Pulmonary artery endothelial cell (primary cell): ENCODE results near the gene CITED2. TPM values are rescaled to one million over a fixed set of nuclear protein-coding genes. Genes with fewer than 3 reads are reported as not detected.
A peak's percentile ranks its signal among the peaks of the same experiment; 100 is the strongest.

ENCODE experiments used
- DNase-seq: peaks from one replicate; pipeline ENCODE4 v3.0.0-alpha.2; 2011; ENCODE audit warnings: low read depth, low spot score
- total RNA-seq: library from RNA; depleted of rRNA; stranded (reverse); fragments of >200 nt; gene quantifications from 2 replicates; pipeline ENCODE4 v1.2.3, GENCODE V29; 2014

The CITED2 gene
- total RNA-seq, 1 donor from 2014 or later, result 52.2 TPM

GRCh38 chr6:139386404-139386803 is 12.0 kb upstream of the CITED2 start:
- no peak for DNase-seq

- no peak for DNase-seq
Measured at GRCh38 chr6:139381216-139381865, 6.9 kb upstream of the CITED2 start.

GRCh38 chr6:139380611-139381010 is 6.2 kb upstream of the CITED2 start:
- no peak for DNase-seq

- DNase-seq, result no peak
Measured at GRCh38 chr6:139380168-139380567, 5.7 kb upstream of the CITED2 start.

- DNase-seq, result no peak
Measured at GRCh38 chr6:139378882-139379341, 4.5 kb upstream of the CITED2 start.

- DNase-seq, result no peak
Measured at GRCh38 chr6:139378226-139378625, 3.8 kb upstream of the CITED2 start.

- no peak for DNase-seq
Measured at GRCh38 chr6:139376604-139377218, 2.3 kb upstream of the CITED2 start.

GRCh38 chr6:139376017-139376330 is 1.5 kb upstream of the CITED2 start:
- no peak for DNase-seq

GRCh38 chr6:139375226-139376016 is 973 bp upstream of the CITED2 start:
- DNase-seq, result peak; percentile 92

- no peak for DNase-seq
Measured at GRCh38 chr6:139373928-139374356, 506 bp downstream of the CITED2 start.

GRCh38 chr6:139373154-139373927 is 1.1 kb downstream of the CITED2 start:
- no peak for DNase-seq

- no peak for DNase-seq
Measured at GRCh38 chr6:139372326-139373153, 1.9 kb downstream of the CITED2 start.

- DNase-seq, result no peak
Measured at GRCh38 chr6:139371421-139372203, 2.8 kb downstream of the CITED2 start.

GRCh38 chr6:139370999-139371345 is 3.5 kb downstream of the CITED2 start:
- DNase-seq, result no peak

GRCh38 chr6:139370283-139370998 is 4.0 kb downstream of the CITED2 start:
- DNase-seq, result no peak

GRCh38 chr6:139369568-139370282 is 4.7 kb downstream of the CITED2 start:
- DNase-seq, result no peak

- no peak for DNase-seq
Measured at GRCh38 chr6:139369068-139369467, 5.4 kb downstream of the CITED2 start.

GRCh38 chr6:139368661-139369060 is 5.8 kb downstream of the CITED2 start:
- no peak for DNase-seq

GRCh38 chr6:139367810-139368351 is 6.6 kb downstream of the CITED2 start:
- DNase-seq, result no peak
